ENCODE measurements around the gene RBMY1A1.
"Not testable (repeated sequence)": the region's sequence is repeated elsewhere in the genome, so short reads cannot be mapped to it uniquely, and the experiment has no call there.

Gene RBMY1A1

DNA sequence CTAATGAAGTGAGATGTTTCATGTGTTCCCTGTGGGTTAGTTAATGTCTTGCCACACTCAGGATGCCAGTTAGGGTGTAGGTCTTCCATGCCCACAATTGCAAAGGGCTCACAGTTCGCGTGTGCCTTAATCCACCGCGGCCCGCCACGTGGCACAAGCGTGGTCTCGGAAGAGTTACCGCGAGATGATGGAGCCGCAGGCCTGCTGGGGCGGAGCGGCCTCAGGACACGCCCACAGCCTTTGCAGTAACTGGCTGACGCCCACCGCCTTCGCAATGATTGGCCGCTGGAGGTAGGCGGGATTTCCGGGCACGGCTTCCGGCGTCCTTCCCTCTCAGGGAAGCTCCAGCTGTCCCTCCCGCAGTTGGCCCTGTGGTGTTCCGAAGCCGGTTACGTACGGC is at the start of gene RBMY1A1:
RBMY1A1 (plus strand) TSS at position 301 of the 400 bp plus-strand sequence. CDS start 2,013 bp downstream, outside the sequence.
- not testable (repeated sequence) for DNase-seq (ENCODE audit: low read depth in 3 of 3)

DNA sequence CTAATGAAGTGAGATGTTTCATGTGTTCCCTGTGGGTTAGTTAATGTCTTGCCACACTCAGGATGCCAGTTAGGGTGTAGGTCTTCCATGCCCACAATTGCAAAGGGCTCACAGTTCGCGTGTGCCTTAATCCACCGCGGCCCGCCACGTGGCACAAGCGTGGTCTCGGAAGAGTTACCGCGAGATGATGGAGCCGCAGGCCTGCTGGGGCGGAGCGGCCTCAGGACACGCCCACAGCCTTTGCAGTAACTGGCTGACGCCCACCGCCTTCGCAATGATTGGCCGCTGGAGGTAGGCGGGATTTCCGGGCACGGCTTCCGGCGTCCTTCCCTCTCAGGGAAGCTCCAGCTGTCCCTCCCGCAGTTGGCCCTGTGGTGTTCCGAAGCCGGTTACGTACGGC is 23.6 kb upstream of the RBMY1A1 start, which contains the start of gene RBMY1B:
RBMY1B (plus strand) TSS at position 301 of the 400 bp plus-strand sequence. CDS start 2,013 bp downstream, outside the sequence.
- not testable (repeated sequence) for DNase-seq (ENCODE audit: low read depth in 3 of 3)

DNA sequence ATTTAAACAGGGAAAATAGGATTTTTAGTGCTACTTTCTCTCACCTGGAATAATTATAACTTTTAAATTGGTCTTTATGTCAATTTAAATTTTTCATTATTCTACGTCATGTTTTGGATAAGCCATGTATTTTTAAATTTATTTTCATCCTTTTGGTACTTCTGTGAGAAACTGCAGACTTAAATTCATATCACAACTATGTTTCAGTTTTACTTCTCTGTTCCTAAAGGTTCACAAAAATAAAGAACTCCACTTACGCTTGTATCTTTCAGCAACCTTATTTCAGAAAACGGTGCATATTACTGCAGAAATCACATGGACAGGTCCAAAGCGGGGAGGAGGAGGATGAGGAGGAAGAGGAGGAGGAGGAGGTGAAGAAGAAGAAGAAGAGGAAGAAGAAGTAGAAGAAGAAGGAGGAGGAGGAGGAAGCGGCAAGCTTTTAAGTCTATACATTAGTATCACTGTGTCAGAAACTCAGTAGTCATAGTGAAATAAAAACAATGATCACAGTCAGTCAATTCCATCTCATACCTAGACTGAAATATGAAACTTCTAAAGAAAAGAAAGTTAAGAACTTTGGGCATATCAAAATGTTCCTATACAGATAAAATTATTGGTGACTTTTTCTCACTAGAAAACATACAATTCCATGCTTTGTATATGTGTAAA is 24.8 kb downstream of the RBMY1A1 start:
- not testable (repeated sequence) for DNase-seq (ENCODE audit: low read depth in 3 of 3)

DNA sequence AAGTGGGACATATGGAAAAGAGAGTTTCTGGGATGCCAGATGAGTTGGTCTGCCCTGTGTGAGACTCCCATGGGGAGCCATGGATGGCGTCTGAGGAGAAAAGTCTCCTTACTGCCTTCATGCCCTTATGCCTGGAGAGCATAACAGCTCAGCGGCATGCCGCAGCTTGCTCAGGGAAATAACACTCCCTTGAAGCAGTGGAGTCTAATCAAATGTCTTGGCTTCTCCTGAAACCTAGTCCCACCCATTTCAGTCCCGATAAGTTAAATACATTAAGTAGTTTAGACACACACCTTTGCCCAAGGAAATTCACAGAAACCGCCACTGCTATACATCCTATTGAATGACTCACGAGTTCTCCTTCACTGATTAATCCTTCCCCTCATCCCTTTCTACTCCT is 50.8 kb downstream of the RBMY1A1 start:
- no peak for DNase-seq (ENCODE audit: low read depth in 3 of 3)

DNA sequence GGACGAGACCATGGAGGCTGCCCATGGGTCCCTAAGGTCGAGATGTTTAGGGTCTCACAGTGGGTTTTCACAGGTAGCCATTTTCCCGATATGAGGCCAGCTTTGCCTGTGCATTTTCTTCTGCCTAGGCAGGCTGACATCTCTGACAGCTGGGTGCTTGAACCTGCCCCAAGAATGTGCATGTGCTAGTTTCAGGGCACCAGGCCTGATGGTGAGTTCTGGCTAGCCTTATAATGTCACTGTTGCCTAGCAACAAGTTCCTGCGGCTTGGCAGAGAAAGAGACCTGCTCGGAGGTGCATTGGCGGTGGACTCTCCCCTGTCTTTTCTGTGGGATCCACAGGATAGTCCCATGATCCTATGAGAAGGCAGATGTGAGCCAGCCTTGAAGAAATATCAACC is 51.8 kb downstream of the RBMY1A1 start:
- DNase-seq (ENCODE audit: low read depth in 3 of 3), result not testable (repeated sequence)

DNA sequence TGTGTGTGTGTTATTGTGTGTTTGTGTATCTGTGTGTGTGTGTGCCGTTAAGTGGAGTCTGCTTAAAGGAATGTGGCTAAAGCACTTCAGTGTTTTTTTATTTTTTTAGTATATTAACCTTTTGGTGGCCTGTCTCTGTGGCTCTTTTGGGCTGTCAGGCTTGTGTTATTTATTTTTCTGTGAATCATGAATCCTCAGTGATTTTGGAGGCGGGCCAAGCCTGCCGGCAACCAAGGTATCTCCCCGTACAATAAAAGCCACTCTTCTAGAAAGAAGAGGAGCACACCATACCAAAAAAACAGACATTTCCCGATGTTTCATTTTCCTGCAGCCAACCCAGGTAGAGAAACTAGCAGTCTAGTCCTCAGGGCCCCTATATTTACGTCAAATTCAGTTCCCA is 57.4 kb downstream of the RBMY1A1 start:
- no peak for DNase-seq (ENCODE audit: low read depth in 3 of 3)

DNA sequence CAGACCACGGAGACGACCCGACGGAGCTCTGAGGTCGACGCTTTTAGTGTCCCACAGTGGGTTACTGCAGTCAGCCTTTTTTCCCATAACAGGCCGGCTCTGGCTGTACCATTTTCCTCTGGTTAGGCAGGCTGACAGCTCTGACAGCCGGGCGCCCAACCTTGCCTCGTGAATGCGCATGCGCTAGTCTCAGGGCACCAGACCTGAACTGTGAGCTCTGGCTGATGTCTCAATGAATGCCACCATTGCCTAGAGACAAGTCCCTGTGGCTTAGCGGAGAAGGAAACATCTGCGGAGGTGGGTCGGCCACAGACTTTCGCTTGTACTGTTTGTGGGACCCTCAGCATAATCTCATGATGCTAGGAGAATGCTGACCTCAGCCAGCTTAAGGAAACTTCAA is 61.6 kb downstream of the RBMY1A1 start:
- DNase-seq (ENCODE audit: low read depth in 3 of 3), result not testable (repeated sequence)
